ENCODE measurements around the gene KIT. TPM values are rescaled to one million over a fixed set of nuclear protein-coding genes. Genes with fewer than 3 reads are reported as not detected.

The KIT gene
- total and polyA plus RNA-seq, 2 of the 4 experiments (the other 2 are of a cell fraction), result 3.3 to 5.9 TPM

DNA sequence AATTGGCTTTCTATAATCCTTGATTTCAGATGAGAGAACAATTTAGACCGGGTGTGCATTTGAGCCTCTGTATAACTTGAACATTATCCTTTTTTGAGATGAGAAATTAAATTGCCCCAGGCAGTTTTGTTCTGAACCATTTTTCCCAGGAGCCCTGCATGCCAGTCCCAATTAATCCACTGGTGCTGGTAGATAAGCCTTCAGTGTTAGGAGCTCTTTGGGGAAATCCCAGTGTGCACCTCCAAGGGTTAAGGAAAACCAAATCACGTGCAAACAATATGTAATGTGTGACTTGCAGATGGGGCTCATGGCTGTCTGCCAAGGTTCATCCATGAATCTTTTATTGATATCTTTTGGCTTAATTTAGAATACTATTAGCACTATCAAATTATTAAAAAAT is 43.2 kb downstream of the KIT start:
- CTCF ChIA-PET, result no interaction called here
- in situ Hi-C loops (cut with MboI; ENCODE audit: low sequenced_read_pairs), result no loop called here

More for the DNA sequence above, 43.2 kb downstream of the KIT start:
- H3K4me1 ChIP-seq (ENCODE audit: control insufficient read depth, insufficient read depth, low read length), result peaks cover 3% of the 10 kb centered on the region
- no peak overlapping the region for H2BK5ac ChIP-seq (ENCODE audit: low read depth, low read length, poor library complexity, severe bottlenecking)
- no peak overlapping the region for H2BK120ac ChIP-seq (ENCODE audit: low read depth, low read length)
- no peak overlapping the region for H2BK15ac ChIP-seq (ENCODE audit: low read depth, low read length)
- H3K4me3 ChIP-seq (ENCODE audit: insufficient read depth, low read depth, low read length), result no peak overlapping the region
- no peaks in the 10 kb centered on the region for H3K9me3 ChIP-seq (ENCODE audit: control insufficient read depth, insufficient read depth, low read length)
- H4K5ac ChIP-seq (ENCODE audit: low read depth, low read length), result no peak overlapping the region
- ATAC-seq (ENCODE audit: low read depth), result no peak
- no peak overlapping the region for H3K14ac ChIP-seq (replicated peaks; ENCODE audit: low read depth, low read length)
- no peak overlapping the region for H3K4ac ChIP-seq (ENCODE audit: low read depth, low read length)
- DNase-seq, result no peak
- H3K36me3 ChIP-seq (ENCODE audit: control insufficient read depth, insufficient read depth, low read length), result peaks cover 6% of the 10 kb centered on the region; the same call in 1 of the 2 replicates
- TF ChIP-seq, protein P1, sequence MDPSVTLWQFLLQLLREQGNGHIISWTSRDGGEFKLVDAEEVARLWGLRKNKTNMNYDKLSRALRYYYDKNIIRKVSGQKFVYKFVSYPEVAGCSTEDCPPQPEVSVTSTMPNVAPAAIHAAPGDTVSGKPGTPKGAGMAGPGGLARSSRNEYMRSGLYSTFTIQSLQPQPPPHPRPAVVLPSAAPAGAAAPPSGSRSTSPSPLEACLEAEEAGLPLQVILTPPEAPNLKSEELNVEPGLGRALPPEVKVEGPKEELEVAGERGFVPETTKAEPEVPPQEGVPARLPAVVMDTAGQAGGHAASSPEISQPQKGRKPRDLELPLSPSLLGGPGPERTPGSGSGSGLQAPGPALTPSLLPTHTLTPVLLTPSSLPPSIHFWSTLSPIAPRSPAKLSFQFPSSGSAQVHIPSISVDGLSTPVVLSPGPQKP (IDR thresholded peaks at IDR 0.05; ENCODE audit: borderline replicate concordance, low read depth, low read length), result no peak
- TF ChIP-seq RFX5 (IDR thresholded peaks at IDR 0.05; ENCODE audit: low read depth, low read length), result no peak
- TF ChIP-seq FOS (IDR thresholded peaks at IDR 0.05; ENCODE audit: low read depth, low read length), result no peak
- no peak for TF ChIP-seq MXI1 (IDR thresholded peaks at IDR 0.05; ENCODE audit: borderline replicate concordance, low read depth, low read length)
- TF ChIP-seq SMC3 (IDR thresholded peaks at IDR 0.05; ENCODE audit: low read depth, low read length), result no peak
- no peak for TF ChIP-seq POLR2A (IDR thresholded peaks at IDR 0.05; ENCODE audit: low read depth, low read length)
- no peak for TF ChIP-seq CHD1 (IDR thresholded peaks at IDR 0.05; ENCODE audit: low read depth, low read length)
- no peak for TF ChIP-seq RCOR1 (IDR thresholded peaks at IDR 0.05; ENCODE audit: insufficient replicate concordance, low read length)
- dilution Hi-C loops (cut with HindIII; ENCODE audit: low sequenced_read_pairs, unreplicated experiment), result no loop called here
- H4K20me1 ChIP-seq (ENCODE audit: insufficient read depth, low read length), result no peaks in the 10 kb centered on the region
- H2AK9ac ChIP-seq (replicated peaks; ENCODE audit: low read depth, low read length, poor library complexity), result no peak overlapping the region
- H4K8ac ChIP-seq (ENCODE audit: low read depth in 2 of 2, low read length in 2 of 2), result no peak overlapping the region
- no peak overlapping the region for H3K27ac ChIP-seq (ENCODE audit: insufficient read depth, low read length)
- H3K27me3 ChIP-seq (ENCODE audit: control insufficient read depth, insufficient read depth, low read length), result no peaks in the 10 kb centered on the region
- intact Hi-C loops (cut with micrococcal nuclease), result no loop called here
- no peak overlapping the region for H3K4me2 ChIP-seq (ENCODE audit: low read depth, low read length)
- H3K56ac ChIP-seq (ENCODE audit: extremely low read depth, insufficient read depth, low read length), result no peak overlapping the region
- H3K79me1 ChIP-seq (ENCODE audit: low read depth in 1 of 2, low read length in 2 of 2), result no peaks in the 10 kb centered on the region
- H4K91ac ChIP-seq (ENCODE audit: insufficient read depth, low read depth, low read length), result no peak overlapping the region
- H2BK20ac ChIP-seq (ENCODE audit: low read depth, low read length), result no peak overlapping the region
- no peaks in the 10 kb centered on the region for H3K9me1 ChIP-seq (ENCODE audit: insufficient read depth, low read length)
- no peak overlapping the region for H2AK5ac ChIP-seq (ENCODE audit: low read depth, low read length)
- H3K9ac ChIP-seq (ENCODE audit: low read depth, low read length), result no peak overlapping the region
- WGBS, 2 experiments (ENCODE audit: extremely low coverage in 2 of 2, insufficient read length in 1 of 2), result no CpG with 5 or more reads among the region's 2 CpGs
- BruUV-seq (replicated peaks), result no TSS peak
- H3K23ac ChIP-seq (ENCODE audit: low read depth, low read length), result no peak overlapping the region
- no peak overlapping the region for H2AFZ ChIP-seq (replicated peaks; ENCODE audit: low read length, poor library complexity)
- H3K18ac ChIP-seq (ENCODE audit: low read depth, low read length), result no peak overlapping the region
- POLR2A ChIA-PET (ENCODE audit: unreplicated experiment), result no interaction called here

Data from IMR-90 (cell line).